Cardiac septum (tissue), 1 donor: ENCODE results near the gene SPRYD3. TPM values are rescaled to one million over a fixed set of nuclear protein-coding genes. Genes with fewer than 3 reads are reported as not detected.

Experiments
- DNase-seq: peaks from one replicate; pipeline ENCODE4 v3.0.0-alpha.2; 2020; ENCODE audit warnings: low spot score
- intact Hi-C: fragments of 100-400 bp; cut with DNase I; formaldehyde crosslinking; loops from one replicate; pipeline ENCODE4 v1.14.0; 2022
- total RNA-seq: library from RNA; stranded (reverse); fragmentation: NEBNext Ultra II Directional; extraction: Animal tissue kit (Norgen Biotek cat#: 25700); gene quantifications from one replicate; pipeline ENCODE4 v1.2.1, GENCODE V29; 2021
- donor health status: DM: no; HTN: no; CAD: no.

Gene SPRYD3
- total RNA-seq, 1 donor from 2014 or later, result 63.5 TPM

- intact Hi-C loops, result no loop called here
These were observed 10.9 kb upstream of the SPRYD3 start for GRCh38 chr12:53090105-53090504.

GRCh38 chr12:53086361-53086760, 7.2 kb upstream of the SPRYD3 start:
- DNase-seq, result no peak
- intact Hi-C loops, result no loop called here

More at GRCh38 chr12:53090105-53090504, 10.9 kb upstream of the SPRYD3 start:
- DNase-seq, result peak; percentile 31

GRCh38 chr12:53082637-53083175, 3.5 kb upstream of the SPRYD3 start:
- intact Hi-C loops, result no loop called here
- no peak for DNase-seq

GRCh38 chr12:53078425-53079225, 565 bp downstream of the SPRYD3 start:
- peak; percentile 29 for DNase-seq
- intact Hi-C loops, result loop anchor here (2.0 kb wide), 1 partner anchor 18 kb away; the partner anchor contains the start of gene IGFBP6

DNA sequence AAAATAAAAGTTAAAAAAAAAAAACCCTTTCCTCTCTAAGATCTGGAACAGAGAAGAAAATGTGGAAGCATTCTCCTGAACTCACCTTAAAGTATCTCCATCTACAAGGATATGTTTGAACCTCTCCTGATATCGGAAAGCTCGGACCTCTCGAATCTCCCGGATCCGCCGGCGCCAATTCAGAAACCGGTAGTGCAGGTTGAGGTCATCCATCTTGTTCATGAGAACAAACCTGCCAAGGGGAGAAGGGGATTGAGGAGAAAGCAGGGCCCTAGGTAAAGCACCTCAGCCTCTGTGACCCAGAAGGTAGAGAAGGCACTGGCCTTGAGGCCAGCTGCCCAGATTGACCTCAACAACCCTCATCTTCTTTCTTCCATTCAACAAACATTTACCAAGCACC, 2.2 kb downstream of the SPRYD3 start:
- DNase-seq, result peak; percentile 1
- intact Hi-C loops, result no loop called here

GRCh38 chr12:53076461-53076860, 2.7 kb downstream of the SPRYD3 start:
- intact Hi-C loops, result no loop called here
- peak; percentile 31 for DNase-seq

DNA sequence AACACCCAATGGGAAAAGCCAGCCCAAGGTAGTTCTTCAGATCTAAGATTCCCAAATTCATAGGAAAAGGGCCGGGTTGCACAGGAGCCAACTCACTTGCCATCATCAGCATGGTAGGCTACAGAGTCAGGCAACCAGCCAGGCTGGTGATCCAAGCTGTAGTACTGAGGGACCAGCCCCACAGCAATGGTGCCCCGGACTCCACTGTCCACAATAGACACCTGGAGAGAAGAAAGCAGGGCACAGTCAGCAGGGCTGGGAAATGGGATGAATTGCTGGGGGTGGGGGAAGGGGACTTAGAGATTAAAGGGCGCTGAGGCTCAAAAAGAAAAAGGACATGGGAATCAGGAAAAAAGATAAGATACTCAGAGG, 4.2 kb downstream of the SPRYD3 start:
- intact Hi-C loops, result no loop called here

DNA sequence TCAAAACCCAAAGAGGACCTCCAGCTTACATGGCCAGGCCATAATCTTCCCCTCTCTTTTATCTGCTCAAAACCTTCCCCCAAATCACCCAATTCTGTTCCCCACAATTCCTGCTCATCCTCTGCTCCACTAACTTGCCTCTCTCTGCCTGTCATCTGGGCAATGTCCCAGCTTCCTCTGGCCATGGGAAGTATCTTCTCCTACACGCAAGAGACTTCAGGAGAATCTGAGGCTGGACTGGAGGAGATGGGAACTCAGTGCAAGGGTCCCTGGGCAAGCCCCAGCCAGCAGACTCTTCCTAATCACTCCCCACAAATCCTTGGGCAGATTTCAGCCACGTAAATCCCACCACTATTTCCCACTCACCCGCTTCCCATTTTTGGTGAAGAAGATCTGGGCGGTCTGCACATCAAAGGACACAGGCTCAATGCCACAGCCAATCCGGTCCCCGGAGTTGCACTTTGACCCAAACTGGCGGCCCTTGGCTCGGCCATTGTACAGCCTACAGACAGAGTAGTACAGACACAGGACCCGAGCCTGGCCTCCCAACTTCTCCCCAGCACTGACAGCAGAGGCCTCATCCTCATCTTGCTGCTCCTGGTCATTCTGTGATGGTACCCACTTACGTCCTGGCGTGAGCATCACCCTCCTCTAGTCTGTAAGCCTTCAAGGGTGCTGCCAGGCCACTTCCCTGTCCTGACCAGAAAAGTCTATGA, 4.7 kb downstream of the SPRYD3 start:
- DNase-seq, result peak; percentile 66
- intact Hi-C loops, result no loop called here

More for the DNA sequence above, 4.2 kb downstream of the SPRYD3 start:
- DNase-seq, result peak; percentile 57

GRCh38 chr12:53073881-53074280, 5.3 kb downstream of the SPRYD3 start:
- intact Hi-C loops, result no loop called here

GRCh38 chr12:53071591-53072551, 7.3 kb downstream of the SPRYD3 start:
- DNase-seq, result peak; percentile 75
- intact Hi-C loops, result no loop called here

More at GRCh38 chr12:53073881-53074280, 5.3 kb downstream of the SPRYD3 start:
- DNase-seq, result peak; percentile 1

GRCh38 chr12:53070877-53071492, 8.2 kb downstream of the SPRYD3 start:
- DNase-seq, result peak; percentile 74
- intact Hi-C loops, result no loop called here

- intact Hi-C loops, result no loop called here
- peak; percentile 65 for DNase-seq
These were observed 9.4 kb downstream of the SPRYD3 start for GRCh38 chr12:53069621-53070410.

DNA sequence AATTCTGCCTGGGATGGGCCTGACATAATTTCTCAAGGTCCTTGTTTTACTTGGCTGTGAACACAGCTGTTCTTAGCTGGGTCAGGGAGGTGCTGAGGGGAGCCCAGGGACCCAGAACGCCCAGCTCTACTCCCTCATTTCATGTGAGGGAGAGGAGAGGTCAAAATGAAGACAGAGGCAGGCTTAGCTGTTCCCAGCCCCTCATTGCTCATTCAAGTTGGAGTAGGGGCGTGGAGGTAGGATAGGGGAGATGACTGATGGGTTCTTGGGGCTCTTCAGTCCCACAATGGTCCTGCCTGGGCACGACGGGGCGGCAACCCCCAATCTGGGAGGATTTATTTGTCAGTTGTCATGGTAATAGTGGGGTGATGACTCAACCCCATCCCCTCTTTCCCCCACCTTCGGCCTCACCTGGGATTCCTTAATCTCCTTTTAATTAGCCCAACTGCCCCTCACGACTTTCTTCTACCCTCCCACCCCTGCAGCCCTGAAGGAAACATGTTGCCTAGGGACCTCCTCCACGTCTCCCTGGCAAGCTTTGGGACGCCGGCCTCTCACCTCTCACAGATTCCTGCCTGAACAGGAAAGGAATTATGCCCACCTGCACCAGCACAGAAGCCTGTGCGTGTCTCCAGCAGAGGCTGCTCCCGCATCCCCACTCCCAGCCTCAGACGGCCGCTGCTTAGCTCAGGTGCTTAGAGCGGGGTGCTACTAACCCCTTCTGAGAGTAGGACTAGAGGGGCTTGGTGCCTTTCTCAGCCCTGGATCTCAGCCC, 10.2 kb downstream of the SPRYD3 start:
- intact Hi-C loops, result no loop called here
- DNase-seq, result peak; percentile 66

- DNase-seq, result peak; percentile 70
- intact Hi-C loops, result loop anchor here (2.0 kb wide), 1 partner anchor 129 kb away; no protein-coding TSS in a partner anchor
These were observed 11.0 kb downstream of the SPRYD3 start for GRCh38 chr12:53067993-53068770.

DNA sequence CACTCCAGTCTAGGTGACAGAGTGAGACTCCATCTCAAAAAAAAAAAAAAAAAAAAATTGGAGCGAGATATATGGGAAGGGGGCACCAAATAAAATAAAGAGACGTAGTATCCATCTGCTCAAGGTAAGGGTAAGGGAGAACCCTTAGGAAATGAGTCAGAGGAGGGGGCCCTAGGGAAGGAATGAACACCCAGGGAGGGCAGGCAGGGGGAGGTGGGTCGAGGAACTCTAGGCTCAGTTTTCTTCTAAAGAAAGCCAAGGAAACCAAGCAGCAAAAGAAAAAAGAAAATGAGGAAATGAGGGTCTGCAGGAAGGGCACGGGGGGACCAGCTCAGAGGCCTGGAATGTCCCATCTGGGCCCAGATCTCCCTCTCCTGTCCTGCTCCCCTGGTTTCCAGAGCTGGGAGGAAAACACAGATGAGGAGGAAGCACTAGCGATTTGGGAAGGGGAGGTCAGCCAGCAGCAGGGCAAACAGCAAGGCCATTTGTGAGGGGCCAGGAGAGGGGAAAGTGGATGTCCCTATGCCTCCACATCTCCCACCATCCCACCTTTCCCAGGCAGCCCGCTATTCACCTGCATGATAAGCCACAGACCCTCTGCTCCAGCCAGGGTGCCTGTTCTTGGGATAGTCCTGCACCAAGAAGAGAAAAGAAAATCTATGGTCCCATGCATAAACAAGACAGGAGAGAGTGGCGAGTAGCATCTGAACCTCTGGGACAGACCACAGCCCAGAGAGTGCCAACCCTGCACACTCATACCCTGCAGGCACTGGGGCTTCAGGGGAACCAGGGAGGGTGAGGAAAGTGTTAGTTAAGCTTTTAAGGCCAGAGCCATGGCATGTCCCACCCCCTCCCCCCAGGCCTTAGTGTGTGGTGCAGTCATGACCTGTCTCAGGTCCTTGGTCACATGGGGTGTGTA, 11.9 kb downstream of the SPRYD3 start:
- DNase-seq, result peak; percentile 57
- intact Hi-C loops, result loop anchor here (2.0 kb wide), 1 partner anchor 129 kb away; no protein-coding TSS in a partner anchor
